Hematopoietic multipotent progenitor cell treated with erythropoietin and hydrocortisone succinate and interleukin-3 and kit ligand, for 4 days (in vitro differentiated cells): ENCODE measurements around the gene SIGLEC1.
A peak's percentile ranks its signal among the peaks of the same experiment; 100 is the strongest.

Experiments
- DNase-seq: peaks from one replicate; pipeline ENCODE4 v3.0.0-alpha.2; 2015

The SIGLEC1 gene

DNA sequence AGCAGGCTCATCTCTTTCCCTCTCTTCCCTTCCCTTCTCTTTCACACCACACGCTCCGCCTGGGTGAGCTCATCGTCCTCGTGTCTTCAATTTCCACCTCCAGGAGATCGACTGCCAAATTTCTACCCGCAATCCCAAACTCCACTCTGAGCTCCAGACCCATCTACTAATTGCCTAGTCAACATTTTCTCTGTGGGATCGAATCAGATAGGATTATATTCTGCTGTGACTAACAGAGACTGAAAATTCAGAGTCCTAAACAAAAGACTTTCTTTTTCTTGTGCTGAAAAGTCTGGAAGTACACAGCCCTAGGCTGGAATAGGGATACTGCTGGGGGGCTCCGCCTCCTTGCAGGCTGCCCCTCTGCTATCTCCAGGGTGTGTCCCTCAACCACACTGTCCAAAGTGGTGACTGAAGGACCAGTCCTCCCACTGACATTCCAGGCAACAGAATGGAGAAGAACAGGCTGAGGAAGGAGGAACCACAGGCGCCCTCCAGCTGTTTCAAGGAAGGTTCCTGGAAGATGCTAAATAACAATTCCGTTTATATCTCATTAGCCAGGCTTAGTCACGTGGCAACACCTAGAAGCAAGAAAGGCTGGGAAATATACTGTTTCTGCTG lies 15.1 kb upstream of the SIGLEC1 start:
- DNase-seq = no peak

- DNase-seq = no peak
These were observed 12.0 kb upstream of the SIGLEC1 start for GRCh38 chr20:3724356-3724755.

- DNase-seq = no peak
These were observed 10.9 kb upstream of the SIGLEC1 start for GRCh38 chr20:3723284-3723683.

DNA sequence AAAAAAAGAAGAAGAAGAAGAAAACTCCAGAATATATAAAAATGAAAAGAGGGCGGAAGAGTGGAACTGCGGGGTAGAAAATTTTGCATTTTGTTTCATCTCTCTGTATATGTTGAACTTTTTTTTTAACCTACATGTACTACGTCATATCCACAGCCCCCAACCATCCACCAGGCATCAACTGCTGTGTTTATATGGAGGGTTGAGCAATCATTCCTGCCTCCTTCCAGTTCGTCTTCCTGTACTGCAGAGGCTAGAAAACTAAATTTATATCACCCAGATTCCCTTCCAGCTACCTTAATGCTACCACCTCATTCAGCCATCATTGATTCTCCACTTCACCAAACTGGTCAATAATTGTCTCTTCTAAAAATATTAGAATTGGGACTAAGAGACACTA lies 9.5 kb upstream of the SIGLEC1 start:
- no peak for DNase-seq

DNA sequence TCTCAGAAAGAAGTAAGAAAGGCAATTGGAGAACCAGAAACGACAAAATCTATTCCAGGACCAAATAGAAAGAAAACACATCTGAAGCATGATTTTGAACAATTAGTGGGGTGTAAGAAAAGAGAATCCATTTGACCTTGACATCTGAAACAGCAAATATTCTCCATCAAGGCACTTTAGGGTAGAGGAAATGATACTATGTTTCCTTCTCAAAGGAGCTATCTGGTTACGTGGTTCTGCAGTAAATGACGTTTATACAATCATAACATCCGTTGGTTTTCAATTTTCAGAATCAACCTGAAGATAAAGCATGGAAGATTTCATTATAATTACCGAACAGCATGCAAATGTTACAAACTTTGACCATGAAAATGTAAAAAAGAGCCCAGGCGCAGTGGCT lies 8.2 kb upstream of the SIGLEC1 start:
- no peak for DNase-seq

DNA sequence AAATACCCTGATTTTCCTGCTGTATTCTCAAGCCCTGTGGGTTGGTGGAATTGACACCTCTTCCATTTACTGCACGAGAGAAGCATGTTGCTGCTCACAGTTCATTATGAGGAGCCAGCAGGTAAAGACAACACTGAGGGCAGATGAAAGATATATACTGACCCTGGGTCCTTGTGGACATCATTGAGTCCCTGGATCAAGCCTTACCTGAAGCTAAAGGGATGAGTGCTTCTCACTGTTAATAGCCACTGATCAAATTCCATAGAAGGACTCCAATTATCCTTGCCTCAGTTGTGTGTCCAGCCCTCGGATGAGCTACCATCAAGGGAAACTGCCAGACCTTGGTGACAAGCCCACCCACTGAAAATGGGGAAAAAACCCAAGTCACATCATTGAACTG lies 7.7 kb upstream of the SIGLEC1 start:
- DNase-seq = no peak

DNA sequence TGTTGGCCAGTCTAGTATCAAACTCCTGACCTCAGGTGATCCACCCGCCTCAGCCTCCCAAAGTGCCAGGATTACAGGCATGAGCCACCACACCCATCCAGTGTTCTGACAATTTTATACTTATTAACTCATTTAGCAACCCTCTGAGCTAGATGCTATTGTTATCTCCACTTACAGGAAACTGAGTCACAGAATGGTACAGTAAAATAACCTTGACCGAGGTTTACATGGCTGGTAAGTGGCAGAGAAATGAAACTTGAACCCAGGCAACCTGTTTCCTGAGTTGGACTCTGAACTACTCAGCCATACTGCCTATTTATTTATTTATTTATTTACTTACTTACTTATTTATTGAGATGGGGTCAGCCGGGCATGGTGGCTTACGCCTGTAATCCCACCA lies 6.6 kb upstream of the SIGLEC1 start:
- DNase-seq = no peak

GRCh38 chr20:3716195-3716834 lies 3.9 kb upstream of the SIGLEC1 start:
- DNase-seq = peak; percentile 80

DNA sequence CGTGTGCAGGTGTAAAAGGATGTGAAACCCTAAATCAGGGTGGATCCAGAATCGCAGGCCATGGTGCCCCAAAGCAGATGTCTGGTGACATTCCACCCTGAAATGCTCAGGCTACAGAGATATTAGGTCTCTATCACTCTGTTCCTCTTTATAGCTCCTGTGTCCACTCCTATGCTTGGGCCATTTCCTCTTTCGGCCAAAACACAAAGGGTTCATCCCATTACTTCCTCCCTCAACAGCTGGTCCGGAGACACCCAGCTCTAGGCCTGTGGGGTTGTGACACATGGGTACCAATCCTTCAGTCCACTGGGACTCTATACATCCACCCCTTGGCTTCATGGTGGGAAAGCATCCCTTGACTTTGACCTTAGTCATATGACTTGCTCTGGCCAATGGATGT lies 1.7 kb upstream of the SIGLEC1 start:
- no peak for DNase-seq

GRCh38 chr20:3711484-3711941 lies 887 bp downstream of the SIGLEC1 start:
- DNase-seq = no peak

DNA sequence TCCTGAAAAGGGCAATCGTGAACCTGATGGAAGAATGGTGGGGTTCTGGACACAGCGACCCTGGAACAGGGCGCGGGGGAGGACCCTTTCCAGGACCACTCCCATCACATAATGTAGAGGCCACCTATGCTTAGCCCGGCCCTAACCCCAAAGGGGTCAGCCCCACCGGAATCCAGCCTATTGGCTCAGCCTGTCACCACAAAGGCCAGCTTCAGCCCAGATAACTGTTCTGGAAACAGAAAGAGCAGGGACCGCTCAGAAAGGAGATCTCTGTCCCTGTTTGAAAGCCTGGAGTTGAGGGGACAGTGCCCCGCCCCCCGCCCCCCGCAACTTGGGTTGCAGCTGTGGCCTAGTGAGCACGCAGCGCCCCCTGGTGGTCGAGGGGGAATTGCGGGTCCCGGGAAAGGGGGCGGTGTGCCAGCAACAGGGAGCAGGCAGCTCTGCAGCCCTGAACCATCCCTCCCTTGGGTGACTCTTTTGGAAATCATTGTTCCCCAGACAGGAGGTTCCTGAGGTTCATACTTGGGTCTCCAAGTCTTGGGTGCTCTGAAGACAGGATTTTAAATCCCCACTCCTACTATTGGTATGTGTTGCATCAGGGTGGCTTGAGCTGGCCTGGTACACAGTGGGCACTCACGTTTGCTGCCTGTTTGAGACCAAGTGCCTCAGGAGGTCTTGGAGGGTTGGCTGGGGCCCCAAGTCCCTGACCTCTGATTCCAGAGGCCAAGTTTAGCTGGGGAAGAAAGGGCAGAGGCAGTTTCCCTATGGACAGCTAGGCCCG lies 1.5 kb downstream of the SIGLEC1 start:
- DNase-seq = peak; percentile 77

DNA sequence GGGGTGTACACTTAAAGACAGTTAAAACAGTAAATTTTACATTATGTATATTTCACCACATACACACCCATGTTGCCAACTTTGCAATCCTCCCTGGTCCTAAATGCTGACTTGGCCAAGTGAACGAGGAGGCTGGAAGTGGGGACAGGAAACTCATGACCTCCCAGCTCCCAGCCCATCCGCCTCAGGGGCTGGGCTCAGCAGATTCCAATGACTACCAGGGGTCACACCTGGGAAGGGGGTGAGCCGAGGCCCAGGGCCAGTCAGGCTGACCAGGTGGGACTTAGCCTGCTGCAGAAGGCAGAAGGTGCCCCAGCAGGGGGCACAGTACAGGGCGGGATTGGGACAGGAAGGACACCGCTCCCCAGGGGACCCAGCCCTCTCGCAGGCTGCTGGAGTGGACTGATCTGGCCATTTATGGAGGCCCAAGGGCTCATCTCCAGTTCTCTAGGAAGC lies 2.4 kb downstream of the SIGLEC1 start:
- no peak for DNase-seq

DNA sequence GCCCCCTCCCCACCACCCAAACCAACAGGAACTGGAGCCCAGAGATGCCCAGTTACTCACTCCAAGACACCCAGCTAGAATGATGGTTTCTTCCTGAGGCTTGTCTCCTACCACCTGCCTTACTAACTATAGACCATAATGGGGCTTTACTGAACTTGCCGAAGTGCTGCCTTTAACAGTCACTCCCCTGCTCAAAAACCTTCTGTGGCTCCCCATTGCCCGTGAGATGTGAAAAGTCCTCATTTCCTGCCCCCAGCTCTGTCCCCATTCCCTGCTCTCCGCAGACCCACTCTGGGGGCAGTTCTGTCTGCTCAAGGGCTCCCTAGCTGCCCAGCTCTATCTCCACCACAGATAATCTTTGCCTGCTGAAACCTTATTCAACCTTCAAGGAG lies 4.9 kb downstream of the SIGLEC1 start:
- no peak for DNase-seq

DNA sequence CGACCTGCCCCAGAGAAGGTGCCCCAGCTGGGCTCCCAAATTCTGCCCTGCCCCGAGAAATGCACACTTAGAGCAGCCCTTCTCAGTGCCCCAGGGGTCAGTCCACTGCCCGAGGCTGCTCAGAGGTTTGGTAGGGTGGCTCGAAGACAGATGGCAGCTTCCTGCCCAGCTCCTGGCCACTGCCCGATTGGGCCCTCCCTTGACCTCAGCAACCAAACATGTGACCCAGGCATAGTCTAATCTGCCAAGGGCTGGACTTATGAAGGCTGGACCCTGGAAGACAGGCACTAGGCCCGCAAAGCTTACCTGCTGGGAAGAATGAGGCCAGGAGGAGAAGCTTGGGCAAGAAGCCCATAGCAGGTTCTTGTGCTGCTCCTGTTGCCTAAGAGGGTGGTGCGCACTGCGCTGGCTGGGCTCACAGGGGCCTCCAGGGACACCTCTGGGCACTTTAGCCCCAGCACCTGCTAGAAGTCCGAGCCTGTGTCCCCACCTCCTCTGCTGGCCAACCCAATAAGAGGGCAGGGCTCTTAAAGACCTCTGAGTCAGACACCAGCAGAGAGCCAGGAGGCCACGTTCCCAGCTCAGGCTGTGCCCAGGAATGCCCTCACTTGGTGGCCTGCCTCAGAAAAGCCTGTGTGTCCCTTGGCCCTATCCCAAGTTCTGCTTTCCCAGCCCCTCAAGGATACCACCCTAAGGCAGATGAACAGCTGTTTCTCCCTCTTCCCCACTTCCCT lies 5.5 kb downstream of the SIGLEC1 start:
- no peak for DNase-seq

- DNase-seq = no peak
These were observed 6.2 kb downstream of the SIGLEC1 start for GRCh38 chr20:3705970-3706739.

DNA sequence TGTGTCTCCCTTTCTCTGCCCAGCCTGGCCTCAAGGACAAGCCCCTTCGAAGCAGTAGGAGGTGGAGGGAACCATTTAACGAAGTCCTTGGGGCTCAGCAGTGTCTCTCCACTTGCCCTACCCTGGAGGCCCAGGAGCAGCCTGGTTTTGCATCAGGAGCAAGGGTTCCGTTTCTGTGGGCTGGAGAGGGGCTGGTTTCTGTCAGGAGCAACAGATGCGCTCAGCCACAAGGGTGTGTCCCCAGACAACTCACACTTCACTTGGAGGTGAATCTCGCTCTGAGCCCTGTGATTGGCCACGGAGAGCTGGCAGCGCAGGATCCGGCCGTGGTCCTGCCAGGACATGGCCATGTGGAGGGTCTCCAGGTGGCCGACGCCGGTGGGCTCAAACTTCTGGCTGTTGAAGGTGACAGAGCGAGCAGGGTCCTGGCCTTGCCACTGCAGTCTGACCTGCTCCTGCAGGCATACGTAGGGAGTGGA lies 6.9 kb downstream of the SIGLEC1 start:
- no peak for DNase-seq

- DNase-seq = no peak
These were observed 8.3 kb downstream of the SIGLEC1 start for GRCh38 chr20:3704087-3704486.

- DNase-seq = no peak
These were observed 9.6 kb downstream of the SIGLEC1 start for GRCh38 chr20:3702611-3703391.

GRCh38 chr20:3701061-3701998 lies 11.1 kb downstream of the SIGLEC1 start:
- no peak for DNase-seq

- no peak for DNase-seq
These were observed 13.4 kb downstream of the SIGLEC1 start for GRCh38 chr20:3699037-3699436.
